Stimulated activated CD8-positive, alpha-beta memory T cell treated with anti-CD3 and anti-CD28 coated beads, Interleukin-2, amount 100 ng/mL, for 1 hour (primary cell): ENCODE results near the gene ZNF524.
"Not testable (repeated sequence)": the region's sequence is repeated elsewhere in the genome, so short reads cannot be mapped to it uniquely, and the experiment has no call there.

Experiments used
- DNase-seq, 2 donors: peaks; one replicate each; pipeline ENCODE4 v3.0.0-alpha.2; 2020; ENCODE audit warnings: low read depth in 2 of 2

The ZNF524 gene, protein sequence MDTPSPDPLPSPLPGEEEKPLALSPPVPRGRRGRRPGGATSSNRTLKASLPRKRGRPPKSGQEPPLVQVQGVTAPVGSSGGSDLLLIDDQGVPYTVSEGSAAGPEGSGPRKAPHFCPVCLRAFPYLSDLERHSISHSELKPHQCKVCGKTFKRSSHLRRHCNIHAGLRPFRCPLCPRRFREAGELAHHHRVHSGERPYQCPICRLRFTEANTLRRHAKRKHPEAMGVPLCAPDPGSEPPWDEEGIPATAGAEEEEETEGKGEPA

DNA sequence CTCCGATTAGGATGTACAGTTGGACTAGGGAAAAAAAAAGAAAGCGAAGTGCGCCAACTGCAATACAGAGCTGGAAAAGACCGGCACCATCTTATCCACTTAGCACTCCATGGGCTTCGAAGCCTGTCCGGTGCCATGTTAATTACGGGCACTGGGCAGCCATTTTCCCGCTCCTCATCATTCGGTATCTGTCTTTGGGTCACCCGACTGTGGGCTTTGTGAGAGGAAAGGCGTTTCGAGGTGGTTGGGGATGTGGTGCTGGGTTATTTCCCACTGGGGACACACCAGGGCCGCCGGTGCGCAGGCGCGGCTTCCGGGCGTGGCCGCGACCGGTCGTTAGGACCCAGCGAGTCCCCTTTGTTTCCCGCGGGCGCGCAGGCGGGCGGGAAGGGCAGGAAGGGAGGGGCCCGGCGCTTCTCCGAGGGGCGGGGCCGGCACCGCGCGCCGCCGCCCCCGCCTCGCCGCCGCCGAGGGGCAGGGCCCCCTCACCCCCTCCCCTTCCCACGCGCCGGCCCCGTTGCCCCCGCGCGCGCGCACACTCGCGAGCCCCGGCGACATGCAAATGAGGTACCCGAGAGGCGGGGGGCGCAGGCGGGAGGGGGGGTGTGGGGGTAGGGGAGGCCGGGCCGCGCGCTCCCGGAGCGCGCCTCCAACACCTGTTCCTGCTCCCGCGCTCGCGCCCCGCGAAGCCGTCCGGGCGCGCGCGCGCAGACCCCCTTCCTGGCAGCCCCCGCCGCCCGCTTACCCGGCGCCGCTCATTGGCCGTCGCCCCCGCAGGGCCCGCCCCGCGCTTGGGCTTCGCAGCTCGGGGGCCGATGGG lies at the start of gene ZNF524:
ZNF524 (plus strand) TSS at position 447 of the 820 bp plus-strand sequence. CDS start 1,825 bp downstream, outside the sequence.
- DNase-seq: peak; percentile 58 to 75

DNA sequence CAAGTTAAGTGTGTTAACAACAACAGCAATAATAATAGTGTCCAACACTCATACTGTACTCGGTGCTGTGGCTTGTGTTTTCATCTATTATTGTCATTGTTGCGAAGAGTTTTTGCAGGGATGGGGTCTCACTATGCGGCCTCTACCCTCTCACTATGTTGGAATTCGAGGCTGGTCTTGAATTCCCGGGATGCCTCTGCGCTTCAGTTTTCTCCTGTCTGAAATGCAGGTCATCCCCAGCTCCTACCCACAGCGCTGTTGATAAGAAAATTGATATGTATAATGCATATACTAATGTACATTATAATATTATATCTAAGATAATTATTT lies 49.8 kb upstream of the ZNF524 start:
- no peak for DNase-seq

DNA sequence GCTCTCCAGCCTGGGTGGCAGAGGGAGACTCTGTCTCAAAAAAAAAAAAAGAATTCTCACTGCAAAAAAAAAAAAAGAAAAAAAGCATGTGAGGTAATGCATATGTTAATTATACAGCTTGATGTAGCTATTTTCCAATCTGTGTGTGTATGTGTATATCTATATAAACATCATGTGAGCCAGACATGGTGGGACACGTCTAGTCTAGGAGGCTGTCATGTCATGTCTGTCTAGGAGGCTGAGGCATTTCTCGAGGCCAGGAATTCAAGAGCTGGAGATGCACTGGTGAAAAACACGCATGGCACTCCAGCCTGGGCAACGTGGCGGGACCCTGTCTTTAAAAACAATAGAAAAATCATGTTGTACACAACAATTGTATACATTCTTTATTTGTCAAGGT lies 47.9 kb upstream of the ZNF524 start:
- no peak for DNase-seq

DNA sequence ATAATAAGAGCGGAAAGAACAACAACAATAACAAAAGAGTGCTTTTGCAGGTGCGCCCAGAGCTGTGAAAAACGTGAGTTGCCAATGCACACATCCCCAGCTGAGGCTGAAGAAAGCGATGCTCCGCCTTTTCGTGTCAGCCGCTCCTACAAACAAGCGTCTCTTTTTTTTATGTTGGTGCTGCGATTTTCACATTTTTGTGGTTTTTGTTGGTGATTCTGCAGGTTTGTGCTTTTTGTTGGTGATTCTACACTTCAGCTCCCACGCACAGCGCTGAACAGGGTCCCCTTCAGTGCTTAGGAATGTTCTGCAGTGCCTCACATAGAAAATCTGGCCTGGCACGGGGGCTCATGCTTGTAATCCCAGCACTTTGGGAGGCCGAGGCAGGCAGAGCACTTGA lies 47.5 kb upstream of the ZNF524 start:
- DNase-seq: no peak

DNA sequence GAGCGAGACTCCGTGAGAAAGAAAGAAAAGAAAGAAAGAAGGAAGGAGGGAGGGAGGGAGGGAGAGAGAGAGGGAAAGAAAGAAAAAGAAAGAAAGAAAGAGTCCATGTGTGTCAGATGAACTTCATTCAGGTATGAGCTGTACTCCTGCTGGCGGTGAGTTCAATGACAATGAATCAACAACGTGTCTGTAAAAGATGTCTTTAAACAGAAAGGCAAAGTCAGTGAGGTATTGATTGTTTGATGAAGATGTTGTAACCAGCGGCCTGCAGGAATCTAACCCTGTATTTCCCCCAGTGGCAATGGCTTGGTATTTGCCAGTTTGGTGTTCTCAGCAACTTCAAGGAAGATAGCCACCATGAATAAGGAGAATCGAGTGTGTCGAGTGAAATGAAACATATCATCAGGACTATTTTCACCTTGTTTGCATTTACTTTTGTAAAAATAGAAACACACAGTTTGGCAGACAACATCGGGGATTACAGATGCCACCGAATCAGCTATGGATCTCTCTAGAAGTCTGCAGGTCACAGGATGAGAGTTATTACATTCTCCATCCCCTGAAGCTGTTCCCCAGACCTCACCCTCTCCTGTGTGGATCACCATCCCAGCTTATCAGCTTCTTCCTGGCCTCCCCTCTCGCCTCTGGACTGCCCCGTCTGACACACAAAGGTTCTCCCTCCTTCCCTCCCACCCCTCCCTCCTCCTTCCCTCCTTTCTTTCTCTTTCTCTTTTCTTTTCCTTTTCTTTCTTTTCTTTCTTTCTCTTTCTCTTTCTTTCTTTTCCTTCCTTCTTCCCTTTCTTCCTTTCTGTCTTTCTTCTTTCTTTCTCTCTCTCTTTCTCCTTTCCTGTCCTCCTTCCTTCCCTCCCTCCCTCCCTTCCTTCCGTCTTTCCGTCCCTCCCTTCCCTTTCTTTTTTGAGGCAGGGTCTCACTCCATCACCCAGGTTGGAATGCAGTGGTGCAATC lies 46.6 kb upstream of the ZNF524 start:
- DNase-seq: no peak

DNA sequence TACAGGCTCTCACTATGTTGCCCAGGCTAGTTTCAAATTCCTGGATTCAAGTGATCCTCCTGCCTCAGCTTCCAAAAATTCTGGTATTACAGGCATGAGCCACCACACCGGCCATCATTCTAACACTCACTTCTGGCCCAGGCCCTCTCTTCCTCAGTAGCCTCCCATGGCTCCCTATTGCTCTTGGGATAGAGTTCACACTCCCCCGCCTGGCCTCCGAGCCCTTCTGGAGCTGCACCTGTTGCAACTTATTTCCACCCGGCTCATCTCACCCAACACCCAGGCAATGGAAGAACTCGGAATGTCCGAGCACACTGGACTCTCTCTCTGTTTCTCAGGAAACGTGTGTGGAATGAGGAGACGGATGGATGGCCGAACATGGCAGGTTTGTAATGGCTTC lies 45.8 kb upstream of the ZNF524 start:
- DNase-seq: no peak

DNA sequence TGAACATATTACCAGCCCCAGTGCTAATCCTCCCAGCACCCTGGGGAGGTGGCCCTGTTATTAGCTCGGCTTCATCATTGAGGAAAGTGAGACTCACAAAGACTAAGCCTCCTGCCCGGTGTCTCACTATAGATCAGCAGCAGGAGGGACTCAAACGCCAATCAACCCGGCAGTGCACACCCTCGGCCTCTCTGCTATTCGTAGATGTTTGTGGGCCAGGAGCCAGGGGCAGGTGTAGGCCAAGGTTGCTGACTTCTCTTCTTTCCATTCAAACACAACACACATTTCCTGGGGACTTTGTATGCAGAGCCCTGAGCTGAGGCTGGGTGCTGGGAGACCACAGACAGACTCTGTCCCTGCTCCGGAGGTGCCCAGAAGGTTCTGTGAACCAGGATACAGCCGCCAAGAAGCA lies 45.3 kb upstream of the ZNF524 start:
- no peak for DNase-seq

DNA sequence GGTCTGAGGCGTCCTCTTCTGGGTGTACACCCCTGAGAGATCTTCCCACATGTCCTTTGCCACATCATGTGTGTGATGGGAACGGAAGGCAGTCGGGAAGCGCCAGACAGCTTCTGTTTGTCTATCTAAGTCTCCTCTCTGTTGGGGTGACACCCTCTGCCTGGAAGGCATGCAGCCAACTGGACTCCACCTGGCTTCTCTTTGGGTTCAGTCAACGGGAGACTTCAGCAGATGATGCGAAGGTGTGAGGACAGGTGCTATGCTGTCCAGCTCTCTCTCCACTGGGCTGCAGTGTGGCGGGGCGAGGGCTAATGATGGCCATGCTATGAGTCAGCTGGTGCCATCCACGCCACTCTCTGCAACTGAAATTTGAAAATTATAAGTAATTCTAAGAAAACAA lies 40.4 kb upstream of the ZNF524 start:
- DNase-seq: no peak

DNA sequence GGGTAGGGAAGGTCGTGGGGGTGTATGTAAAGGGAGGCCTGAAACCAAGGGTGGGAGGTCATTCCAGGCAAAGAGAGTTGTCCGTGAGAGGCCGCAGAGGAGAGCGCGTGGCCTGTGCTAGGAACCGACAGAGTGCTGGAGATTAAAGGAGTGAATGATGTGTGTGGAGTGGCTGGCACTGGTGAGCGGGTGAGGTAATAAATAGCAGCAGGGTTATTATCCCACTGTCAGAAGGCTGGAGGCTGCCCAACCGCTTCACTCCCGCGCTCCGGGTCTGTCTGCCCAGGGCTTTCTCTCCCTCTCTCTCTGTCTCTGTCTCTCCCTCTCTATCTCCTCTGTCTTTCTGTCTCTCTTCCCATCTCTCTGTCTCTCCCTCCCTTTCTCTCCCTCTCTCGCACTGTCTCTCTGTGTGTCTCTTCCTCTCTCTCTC lies 36.8 kb upstream of the ZNF524 start:
- no peak for DNase-seq

DNA sequence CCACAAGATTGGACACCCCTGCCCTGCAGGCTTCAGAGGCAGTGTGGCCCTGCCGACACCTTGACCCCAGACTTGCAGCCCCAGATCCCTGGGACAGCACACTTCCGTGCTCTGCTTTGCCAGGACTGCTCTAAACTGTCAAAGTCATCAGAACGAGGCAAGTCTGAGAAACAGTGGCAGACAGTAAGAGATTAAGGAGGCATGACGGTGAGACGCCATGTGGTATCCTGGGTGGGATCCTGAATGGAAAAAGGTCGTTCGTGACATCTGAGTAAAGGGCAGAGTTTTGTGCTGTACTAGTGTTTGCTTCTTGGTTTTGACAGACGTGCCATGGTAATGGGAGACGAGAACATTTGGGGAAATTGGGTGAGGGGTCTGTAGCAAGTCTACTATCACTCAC lies 33.3 kb upstream of the ZNF524 start:
- no peak for DNase-seq

DNA sequence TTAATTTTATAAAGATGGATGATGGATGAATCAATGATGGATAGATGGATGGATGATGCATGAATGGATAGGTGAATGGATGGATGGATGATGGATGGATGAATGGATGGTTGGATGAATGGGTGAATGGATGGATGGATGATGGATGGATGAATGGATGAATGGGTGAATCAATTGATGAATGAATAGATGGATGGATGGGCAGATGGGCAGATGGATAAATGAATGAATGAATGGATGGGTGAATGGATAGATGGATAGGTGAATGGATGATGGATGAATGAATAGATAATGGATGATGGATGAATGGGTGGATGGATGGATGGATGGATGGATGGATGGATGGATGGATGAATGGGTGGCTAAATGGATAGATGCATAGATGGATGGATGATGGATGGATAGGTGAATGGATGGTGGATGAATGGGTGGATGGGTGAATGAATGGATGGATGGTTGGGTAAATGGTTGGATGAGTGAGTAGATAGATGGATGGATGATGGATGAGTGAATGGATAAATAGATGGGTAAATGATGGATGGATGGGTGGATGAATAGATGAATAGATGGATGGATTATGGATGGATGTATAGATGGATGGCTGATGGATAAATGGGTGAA lies 32.3 kb upstream of the ZNF524 start:
- no peak for DNase-seq

DNA sequence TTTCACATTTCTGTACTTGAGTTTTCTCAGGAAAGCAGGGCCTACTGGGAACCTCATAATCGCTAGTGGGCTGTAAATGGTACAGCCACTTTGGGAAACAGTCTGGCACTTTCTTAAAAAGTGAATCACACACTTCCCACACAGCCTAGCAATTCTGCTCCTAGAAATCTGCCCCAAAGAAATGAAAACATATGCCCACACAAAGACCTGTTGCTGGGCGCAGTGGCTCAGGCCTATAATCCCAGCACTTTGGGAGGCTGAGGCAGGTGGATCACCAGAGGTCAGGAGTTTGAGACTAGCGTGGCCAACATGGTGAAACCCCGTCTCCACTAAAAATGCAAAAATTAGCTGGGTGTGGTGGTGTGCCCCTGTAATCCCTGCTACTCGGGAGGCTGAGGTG lies 30.6 kb upstream of the ZNF524 start:
- DNase-seq: not testable (repeated sequence)

DNA sequence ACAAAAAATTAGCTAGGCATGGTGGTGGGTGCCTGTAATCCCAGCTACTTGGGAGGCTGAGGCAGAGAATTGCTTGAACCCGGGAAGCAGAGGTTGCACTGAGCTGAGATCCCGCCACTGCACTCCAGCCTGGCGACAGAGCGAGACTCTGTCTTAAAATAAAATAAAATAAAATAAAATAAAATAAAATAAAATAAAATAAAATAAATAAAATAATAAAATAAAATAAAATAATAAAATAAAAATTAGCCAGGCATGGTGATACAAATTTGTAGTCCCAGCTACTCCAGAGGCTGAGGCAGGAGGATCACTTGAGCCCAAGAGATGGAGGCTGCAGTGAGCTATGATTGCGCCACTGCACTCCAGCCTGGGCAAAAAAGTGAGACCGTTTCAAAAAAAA lies 26.2 kb upstream of the ZNF524 start:
- not testable (repeated sequence) for DNase-seq

DNA sequence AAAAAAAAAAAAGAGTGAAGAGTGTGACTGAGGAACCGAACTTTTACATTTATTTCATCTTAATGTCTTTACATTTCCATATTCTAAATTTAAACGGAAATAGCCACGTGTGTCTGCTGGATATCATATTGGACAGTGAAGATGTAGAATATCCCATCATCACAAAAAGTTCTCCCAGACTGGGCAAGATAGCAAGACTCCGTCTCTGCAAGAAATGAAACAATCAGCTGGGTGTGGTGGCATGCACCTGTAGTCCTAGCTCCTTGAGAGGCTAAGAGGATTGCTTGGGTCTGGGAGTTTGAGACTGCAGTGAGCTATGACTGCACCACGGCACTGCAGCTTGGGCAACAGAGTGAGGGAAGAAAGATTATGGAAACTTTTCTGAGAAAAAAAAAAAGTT lies 23.3 kb upstream of the ZNF524 start:
- no peak for DNase-seq

DNA sequence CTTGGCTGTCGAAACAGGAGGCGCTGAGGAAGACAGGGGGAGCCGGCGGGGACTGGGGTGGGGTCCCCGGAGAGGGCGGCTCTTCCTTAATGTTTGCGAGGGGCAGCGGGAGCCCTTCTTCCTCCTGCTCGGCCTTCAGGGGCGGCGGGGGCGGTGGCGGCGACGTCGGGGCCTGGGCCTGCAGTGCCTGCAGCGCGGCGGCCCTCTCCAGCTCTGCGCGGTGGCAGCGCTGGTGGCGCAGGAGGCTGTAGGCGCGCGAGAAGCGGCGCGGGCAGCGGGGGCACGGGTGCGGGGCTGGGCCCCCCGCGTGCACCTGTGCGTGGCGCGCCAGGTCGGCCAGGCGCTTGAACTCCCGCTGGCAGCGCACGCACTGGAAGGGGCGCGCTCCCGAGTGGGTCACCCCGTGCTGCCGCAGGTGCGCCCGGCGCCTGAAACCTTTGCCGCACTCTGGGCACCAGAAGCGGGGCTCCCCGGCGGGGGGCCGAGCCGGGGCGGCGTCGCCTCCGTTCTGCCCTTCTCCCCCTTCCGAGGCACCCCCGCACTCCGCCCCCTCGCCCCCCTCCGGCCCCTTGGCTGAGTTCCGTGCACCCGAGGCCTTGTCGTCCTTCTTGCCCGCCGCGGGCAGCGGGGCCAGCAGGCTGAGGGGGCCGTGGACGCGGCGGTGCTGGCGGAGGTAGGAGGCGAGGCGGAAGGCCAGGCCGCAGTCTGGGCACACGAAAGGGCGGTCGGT lies 21.9 kb upstream of the ZNF524 start:
- DNase-seq: no peak

DNA sequence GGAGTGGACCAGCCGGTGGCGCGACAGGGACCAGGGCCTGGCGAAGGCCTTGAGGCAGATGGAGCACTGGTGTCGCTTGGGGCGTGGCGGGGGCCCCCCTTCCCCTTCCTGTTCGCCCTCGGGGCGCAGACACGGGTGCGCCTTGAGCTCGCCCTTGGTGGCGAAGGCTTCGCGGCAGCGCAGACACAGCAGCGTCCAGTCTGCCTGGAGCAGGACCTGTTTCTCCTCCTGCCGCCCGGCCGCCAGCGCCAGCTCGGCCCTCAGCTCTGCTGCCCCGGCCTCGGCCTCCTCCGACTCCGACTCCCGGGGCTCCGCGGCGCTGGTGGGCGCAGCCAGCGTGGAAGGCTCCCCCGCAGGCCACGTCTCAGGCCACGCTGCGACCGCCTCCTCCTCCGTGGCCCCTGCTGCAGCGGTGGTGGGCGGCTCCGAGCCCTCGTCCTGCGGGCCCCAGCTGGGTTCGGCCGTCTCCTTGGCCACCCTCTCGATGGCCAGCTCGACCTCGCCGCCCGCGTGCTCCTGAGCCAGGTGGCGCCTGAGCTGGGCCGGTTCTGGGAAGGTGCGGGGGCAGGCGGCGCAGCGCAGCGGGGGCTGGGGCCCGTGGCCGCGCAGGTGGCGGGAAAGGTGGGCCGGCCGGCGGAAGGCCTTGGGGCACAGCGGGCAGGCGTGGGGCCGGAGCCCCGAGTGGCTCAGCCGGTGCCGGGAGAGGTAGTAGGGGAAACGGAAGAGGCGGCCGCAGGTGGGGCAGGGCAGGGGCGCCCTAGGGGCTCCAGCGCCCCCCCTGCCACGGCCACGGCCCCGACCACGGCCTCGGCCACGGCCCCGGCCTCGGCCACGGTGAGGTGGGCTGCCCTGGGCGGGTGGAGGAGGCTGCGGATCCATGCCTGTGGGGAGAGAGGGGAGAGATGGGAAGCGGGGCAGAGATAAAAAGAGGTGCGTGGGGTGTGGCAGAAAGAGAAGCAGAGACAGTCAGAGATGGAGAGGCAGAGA lies 21.0 kb upstream of the ZNF524 start:
- no peak for DNase-seq

DNA sequence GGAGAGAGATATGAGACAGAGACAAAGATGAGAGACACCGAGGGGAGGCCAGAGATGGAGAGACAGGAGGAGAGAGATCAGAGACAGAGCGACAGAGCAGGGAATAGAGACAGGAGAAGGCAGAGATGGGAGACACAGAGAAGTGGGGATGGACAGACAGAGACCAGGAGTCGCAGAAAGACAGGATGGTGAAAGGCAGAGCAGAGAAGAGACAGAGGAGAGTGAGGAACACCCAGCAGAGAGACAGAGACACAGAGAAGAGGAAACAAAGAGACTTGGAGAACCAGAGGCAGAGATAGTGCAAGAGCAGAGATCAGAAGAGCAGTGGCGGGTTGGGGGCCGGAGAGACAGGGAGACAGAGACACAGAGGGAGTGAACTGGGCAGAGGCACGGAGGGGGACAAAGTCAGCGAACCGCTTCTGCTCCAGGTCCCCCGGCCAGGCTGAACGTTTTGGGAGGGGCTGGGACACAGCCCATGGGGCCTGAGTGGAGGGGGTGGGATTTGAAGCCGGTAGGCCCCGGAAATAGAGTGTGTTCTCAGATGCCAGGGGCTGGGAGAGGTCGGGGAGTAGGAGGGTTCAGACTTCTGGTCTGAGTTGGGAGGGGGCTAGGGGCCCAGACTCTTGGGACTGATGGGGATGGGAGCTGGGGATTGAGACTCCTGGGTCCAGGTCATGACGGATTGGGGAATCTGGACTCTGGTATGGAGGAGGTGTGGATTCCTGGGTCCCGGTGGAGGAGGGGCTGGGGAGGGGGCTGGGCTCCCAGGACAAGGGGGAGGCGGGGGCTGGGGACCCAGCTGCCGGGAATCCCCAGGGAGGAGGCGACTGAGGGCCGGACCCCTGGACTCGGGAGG lies 20.1 kb upstream of the ZNF524 start:
- DNase-seq: no peak

DNA sequence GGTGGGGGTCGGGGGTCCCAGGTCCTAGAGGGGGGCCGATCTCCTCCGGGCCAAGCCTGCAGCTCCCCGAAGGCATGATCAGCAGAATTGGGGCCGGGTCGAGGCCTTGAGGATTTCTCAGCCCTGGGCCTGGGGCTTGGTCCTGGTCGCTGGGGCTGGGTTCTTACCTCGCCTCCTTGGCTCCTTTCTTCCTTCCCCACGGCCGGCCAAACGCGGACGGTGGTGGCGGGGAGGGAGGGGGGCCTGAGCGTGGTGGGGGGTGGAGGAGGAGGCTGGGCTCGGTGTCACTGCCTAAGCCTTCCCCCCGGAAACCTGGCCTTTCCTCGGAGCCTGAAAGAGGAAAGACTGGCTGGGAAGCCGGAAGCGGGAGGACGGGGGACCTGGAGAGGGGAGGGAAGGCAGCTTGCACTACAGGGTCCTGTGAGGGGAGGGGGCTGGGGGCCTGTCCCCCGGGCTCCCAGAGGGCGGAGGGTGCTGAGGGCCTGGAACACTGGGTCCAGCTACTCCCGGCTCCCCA lies 19.4 kb upstream of the ZNF524 start, which contains the start of gene ZNF579:
ZNF579 (minus strand) TSS at position 221 of the 517 bp plus-strand sequence. CDS start 1,209 bp downstream, outside the sequence.
- peak; percentile 37 to 50 for DNase-seq
